ENCODE results near the gene KIF6. TPM values are rescaled to one million over a fixed set of nuclear protein-coding genes. Genes with fewer than 3 reads are reported as not detected.
"Not testable (repeated sequence)": the region's sequence is repeated elsewhere in the genome, so short reads cannot be mapped to it uniquely, and the experiment has no call there.

The KIF6 gene
- total RNA-seq, 1 donor from 2014 or later = 0.13 TPM

DNA sequence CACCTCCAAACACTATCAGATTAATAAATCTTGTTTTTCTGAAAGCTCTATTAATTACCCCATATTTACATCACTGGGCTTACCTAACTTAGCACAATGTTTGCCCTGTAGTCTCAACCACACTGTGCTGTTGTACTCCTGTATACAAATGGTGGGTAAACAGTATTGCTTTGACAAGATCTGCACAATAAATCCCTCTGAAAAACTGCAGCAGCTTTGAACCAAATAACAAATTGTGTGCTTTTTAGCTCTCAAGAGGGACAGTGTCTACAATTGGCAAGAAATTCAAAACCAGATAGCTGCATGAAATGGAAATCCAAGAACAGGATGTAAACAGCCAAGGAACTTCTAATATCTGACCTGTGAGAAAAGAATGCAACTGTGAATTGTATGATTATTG, 10.4 kb downstream of the KIF6 start:
- DNase-seq (ENCODE audit: low read depth in 2 of 2) = no peak

DNA sequence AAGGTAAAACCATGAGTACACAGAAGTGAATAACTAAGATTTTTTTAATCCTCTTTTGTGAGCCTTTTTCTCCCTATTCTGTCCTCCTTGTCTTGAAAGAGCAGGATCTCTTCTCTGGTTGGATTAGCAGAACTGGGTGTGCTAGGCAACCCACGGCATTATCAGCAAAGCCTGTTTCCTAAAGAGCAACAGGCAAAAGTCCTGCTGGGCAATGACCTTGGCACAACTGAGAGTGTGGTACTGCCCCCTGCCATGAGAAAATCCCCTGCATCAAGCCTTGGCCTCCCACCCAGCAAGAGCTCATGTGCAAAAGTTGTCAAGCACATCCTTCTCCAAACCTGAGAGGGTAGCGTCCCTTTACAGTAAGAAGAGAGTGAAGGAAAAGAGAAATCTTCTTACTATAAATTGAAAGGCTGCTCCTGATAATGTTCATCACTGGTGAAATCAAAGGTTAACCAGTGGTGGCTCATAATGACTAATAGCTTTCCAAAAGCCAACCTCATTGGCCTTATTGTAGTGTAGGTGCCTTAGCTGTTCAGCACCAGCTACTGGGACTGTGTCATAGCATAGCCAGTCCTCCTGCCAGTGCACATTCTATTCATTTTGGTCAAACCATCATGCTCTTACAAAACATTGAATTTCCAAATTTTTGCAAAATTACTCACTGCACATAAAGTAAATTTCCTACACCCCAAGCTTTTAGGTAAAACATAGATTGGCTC, 17.1 kb downstream of the KIF6 start:
- DNase-seq (ENCODE audit: low read depth in 2 of 2) = no peak

DNA sequence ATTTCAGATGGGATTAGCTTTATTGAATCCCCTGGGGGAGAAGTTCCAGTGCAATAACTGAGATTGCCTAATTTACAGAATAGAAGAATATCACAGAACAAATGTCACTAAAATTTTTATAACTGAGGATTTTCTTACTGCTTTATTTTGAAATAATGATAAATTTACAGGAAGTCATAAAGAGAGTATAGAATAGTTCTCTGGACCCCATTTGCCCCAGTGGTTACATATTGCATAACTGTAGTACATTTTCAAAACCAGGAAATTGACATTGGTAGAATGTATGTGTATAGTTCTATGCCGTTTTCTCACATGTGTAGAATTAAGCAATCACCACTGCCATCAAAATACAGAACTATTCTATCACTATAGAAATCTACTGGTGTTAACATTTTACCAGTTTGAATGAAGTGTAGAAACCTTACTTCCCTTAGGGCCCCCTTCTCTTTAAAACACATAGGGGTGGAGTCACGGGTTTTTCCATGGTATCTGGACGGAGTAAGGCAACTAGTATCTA, 18.3 kb downstream of the KIF6 start:
- no peak for DNase-seq (ENCODE audit: low read depth in 2 of 2)

DNA sequence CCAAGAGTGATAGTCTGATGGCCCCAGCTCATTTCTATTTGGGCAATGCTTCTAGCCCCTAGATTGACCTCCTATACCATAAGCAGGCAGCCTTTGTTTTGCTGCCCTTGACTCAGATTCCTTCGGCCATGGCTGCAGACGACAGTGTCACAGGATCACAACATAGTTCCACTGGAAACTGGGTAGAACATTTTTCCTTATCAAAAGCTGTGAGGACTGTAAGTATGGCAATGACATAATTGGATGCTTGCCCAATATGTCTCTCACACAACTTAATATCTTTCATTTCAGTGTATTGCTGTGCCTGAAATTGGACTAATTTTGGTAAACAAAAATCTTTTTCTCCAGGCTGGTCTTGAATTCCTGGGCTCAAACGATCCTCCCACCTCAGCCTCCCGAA, 22.9 kb downstream of the KIF6 start:
- DNase-seq (ENCODE audit: low read depth in 2 of 2) = no peak

DNA sequence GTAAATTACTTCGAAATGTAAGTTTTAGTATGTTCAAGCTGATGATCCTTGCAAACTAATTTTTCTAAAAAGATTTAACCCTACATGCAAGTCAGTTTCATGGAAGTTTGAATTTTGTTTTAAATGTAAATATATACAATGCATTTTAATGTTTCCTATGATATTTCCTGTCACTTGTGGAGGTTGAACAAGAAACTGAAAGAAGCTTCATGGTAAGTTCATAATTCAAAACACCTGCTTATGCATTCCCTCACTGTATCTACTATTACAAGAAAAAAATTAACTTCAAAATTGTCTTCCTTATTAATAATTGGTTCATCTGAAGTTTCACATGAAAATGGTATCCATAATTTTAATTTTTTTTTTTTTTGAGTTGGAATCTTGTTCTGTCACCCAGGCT, 24.8 kb downstream of the KIF6 start:
- DNase-seq (ENCODE audit: low read depth in 2 of 2) = no peak

DNA sequence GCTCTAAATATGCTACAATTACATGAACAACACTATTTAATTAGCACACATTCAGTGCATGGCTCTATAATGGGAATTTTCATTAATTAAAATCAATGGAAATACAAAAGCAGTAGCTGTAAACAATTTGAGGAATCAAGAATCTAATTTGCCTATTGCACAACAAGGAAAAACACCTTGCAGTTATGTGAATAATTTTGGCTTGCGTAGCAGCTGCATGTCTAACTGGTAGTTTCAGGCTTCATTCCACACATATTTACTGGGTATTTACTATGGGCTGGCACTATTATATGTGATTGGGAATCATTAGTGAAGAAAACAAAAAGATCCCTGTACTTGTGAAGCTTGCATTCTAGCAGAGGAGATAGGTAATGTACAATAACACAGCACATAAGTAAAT, 26.4 kb downstream of the KIF6 start:
- DNase-seq (ENCODE audit: low read depth in 2 of 2) = no peak

DNA sequence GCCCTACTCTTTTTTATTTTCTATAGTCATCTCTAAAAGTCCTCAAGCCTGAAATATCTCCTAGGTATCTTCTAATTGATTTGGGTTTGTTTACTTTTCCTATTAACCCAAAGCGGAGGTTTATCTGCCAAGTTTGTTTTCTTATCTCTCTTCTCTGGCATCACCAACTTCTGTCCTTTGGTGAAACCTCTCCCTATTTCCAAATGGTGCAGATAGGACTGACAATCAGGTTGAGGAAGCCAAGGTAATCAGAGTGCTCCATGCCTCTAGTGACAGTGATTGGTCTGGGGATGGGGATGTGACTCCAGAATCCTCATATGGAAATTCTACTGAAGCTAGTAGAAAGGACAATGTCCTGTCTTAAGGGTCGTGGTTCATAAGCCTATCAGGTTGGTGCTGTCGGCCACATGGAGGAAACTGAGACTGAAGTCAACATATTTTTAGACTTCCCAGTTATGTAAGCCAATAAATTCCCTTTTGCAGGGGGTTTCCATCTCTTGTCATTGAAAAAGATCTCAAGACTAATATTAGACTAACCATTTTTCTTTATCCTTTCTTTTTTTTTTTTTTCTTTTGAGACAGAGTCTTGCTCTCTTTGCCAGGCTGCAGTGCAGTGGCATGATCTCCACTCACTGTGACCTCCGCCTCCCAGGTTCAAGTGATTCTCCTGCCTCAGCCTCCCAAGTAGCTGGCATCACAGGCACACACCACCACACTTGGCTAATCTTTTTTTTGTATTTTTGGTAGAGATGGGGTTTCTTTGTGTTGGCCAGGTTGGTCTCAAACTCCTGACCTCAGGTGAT, 28.0 kb downstream of the KIF6 start:
- DNase-seq (ENCODE audit: low read depth in 2 of 2) = no peak

DNA sequence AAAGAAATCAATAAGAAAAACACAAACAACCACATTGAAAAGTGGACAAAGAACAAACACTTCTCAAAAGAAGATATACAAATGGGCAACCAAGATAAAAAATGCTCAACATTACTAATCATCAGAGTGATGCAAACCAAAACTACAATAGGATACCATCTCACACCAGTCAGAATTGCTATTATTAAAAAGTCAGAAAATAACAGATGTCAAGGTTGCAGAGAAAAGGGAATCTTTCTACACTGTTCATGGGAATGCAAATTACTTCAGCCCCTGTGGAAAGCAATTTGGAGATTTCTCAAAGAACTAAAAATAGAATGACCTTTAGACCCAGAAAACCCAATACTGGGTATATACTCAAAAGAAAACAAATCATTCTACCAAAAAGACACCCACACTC, 29.8 kb downstream of the KIF6 start:
- DNase-seq (ENCODE audit: low read depth in 2 of 2) = no peak

DNA sequence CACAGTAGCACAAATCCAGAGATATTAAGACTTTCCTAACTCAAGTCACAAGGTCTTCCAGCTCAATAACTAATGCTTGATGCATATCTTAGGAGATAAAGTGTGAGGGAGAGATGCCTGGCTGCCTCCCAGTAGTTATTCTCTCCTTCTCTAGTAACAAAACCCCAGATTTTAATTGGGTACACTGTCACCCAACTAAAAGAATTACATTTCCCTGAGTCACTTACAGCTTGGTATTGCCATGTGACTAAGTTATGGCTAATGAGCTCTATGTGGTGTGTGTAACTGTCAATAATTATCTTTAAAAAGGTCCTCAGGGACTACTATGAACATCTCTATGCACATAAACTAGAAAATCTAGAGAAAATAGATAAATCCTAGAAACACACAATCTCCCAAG, 32.0 kb downstream of the KIF6 start:
- no peak for DNase-seq (ENCODE audit: low read depth in 2 of 2)

DNA sequence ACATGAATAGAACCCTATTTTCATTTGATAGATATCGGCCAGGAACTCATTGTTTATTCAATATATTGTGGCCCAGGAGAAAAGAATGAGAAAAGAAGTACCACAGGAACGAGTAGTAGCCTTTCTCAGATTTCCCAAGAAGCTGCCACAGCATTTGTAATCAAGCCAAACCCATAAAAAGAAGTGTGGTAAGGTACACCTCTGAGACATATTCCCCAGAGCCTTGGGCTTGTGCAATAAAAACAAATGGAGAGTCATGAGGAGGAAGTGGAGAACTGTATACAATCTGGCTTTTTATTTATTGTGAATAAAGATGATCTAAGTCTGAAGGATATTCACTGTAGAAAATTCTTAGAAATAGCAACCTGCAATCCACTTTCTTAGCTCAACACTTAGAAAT, 36.7 kb downstream of the KIF6 start:
- DNase-seq (ENCODE audit: low read depth in 2 of 2) = no peak

DNA sequence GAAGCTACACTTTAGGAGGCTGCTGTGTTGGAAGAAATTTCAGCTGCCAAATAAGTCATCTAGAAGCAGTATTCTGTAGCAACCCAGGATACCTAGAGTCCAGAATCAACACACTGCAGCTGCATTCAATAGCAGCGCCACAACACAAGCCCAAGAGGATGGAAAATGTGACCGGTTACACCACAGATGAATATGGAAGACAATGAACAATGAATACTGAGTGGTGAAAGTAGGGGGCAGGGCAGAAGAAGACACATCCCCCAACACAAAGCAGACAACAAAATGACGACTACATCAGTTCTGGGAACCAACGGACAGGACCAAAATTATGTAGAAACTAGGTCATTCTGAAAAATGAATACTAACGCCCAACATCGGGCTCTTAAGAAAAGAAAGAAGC, 38.2 kb downstream of the KIF6 start:
- no peak for DNase-seq (ENCODE audit: low read depth in 2 of 2)

DNA sequence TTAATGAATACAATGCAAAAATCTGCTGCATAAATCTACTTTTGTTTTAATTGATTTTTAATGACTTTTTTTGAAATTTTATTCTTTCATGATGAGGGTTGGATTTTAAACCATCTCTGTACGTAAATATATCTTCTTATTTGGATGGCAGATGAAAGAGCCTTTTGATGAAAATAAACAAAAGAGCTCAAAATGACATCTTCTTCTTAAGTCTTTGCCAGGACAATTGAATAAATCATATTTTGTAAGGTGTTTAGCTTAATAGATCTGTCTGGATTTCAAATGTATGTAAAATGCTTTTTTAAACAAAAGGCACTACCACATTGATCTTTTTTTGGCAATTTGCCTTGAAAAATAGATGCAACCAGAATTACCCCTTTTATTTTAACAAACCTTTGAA, 39.3 kb downstream of the KIF6 start:
- DNase-seq (ENCODE audit: low read depth in 2 of 2) = no peak

DNA sequence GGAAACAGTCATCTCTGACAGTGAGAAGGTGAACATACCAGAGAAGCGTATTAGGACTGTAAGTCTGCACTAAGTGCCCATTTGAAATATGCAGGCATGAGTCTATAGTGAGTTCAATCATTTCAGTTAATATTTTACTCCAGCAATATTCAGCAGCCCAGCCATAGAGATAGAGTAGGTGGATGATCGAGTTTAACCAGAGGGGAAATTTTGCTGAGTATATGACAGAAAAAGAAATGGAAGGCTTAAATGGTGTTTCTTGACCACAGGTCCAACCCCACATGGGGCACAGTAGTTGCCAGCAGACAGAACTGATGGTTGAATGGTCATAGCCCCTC, 39.8 kb downstream of the KIF6 start:
- DNase-seq (ENCODE audit: low read depth in 2 of 2) = no peak

DNA sequence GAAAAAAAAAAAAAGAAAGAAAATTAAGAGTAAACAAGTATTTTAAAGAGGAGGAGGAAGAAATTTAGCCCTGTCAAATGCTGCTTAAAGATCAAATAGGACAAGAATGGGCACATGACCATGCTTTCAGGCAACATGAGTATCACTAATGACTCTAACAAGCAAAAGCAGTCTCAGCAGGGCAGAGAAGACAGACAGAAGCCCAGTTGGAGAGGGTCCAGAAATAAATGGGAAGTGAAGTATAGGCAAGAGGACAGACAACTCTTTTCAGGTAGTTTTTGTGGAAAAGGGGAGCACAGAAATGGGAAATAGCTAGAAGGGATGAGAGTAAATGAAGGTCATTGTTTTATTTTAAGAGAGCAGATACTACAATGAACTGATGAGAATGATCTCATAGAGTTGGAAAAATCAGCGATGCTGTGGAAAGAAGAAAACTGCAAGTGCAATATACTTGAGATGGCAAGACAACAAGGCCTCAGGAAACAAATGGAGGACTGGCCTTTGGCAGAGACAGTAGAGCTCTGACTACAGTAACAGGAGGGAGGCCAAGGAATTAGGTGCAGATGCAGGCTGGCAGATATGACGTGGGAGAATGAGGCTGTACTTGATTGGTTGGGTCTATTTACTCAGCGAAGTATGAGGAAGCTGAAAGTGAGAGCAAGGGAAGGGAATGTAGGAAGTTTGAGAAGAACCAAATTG, 40.3 kb downstream of the KIF6 start:
- DNase-seq (ENCODE audit: low read depth in 2 of 2) = no peak

DNA sequence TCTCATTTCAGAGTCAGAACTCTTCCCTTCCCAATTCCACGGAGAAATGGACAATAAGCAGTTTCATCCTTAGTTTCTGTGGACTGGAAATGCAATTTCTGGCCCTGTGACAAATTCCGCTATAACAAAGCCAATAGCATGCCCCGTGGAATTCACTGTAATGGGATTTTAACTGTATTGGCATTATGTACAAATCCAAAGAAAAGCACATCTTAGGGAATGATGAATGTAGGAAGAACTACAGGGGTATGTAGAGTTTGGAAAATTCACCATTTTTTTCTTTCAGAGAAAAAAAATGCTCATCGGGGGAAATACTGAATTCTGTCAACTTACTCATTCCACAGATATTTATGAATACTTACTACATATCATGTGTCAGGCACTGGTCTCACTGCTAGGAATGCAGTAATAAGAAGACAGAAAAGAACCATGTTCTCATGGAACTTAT, 43.5 kb downstream of the KIF6 start:
- no peak for DNase-seq (ENCODE audit: low read depth in 2 of 2)

DNA sequence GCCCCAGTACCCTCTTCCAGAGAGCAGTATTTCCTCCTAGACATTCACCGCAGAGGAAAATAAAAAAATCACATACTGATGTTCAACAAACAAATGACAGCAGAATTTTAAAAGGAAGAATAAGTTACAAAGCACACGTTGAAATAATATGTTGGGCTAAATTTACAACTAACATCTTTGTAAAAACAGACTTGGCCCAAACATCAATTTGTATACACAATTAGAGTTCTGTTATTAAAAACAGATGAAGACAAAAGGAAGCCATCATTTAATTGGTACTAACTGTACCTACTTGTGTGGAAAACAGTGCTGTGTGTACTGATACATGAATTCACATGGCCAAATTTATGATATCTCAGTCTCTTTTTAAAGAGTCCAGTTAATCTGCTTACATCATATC, 46.3 kb downstream of the KIF6 start:
- DNase-seq (ENCODE audit: low read depth in 2 of 2) = no peak

DNA sequence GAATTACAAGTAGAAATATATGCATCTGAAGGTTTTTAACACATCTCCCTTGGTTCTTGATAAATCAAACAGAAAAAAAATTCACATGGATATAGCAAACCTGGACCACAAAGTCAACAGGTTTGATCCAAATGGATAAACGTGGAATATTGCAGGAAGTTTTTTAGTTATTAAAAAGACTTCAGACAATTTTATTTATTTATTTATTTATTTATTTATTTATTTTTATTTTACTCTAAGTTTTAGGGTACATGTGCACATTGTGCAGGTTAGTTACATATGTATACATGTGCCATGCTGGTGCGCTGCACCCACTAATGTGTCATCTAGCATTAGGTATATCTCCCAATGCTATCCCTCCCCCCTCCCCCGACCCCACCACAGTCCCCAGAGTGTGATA, 47.9 kb downstream of the KIF6 start:
- DNase-seq (ENCODE audit: low read depth in 2 of 2) = not testable (repeated sequence)

DNA sequence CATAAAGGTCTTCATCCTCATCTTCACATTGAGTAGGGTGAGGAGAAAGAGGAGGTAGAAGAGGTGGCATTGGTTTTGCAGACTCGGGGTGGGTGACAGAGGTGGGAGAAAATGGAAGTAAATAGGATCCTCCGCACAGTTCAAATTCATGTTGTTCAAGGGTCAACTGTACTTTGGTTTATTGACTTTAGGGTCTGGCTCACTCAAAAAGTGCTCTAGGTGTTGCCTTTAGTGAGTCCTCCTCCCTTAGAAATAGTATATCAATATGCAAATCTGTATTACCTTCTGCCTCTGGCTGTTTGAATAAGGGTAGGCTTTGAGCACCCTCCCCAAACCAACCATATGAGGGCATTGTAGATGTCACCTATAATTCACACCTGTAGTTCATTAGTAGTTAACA, 54.7 kb downstream of the KIF6 start:
- DNase-seq (ENCODE audit: low read depth in 2 of 2) = no peak

DNA sequence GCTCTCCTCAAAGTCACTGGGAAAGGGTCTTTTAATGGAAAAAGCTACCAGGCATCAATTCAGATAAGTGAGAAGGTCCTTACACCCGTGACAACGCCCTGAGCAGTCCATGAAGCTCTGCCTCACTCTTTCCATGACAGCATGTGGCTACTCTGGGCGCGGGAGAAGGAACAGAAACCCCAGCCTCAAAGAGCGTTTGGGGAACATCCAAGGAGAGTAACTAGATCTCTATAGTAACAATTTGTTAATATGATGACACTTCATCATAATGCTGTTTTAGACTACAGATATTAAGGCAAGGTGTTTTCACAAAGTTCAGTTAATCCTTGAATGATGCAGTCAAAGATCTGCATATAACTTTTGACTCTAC, 55.2 kb downstream of the KIF6 start:
- no peak for DNase-seq (ENCODE audit: low read depth in 2 of 2)

DNA sequence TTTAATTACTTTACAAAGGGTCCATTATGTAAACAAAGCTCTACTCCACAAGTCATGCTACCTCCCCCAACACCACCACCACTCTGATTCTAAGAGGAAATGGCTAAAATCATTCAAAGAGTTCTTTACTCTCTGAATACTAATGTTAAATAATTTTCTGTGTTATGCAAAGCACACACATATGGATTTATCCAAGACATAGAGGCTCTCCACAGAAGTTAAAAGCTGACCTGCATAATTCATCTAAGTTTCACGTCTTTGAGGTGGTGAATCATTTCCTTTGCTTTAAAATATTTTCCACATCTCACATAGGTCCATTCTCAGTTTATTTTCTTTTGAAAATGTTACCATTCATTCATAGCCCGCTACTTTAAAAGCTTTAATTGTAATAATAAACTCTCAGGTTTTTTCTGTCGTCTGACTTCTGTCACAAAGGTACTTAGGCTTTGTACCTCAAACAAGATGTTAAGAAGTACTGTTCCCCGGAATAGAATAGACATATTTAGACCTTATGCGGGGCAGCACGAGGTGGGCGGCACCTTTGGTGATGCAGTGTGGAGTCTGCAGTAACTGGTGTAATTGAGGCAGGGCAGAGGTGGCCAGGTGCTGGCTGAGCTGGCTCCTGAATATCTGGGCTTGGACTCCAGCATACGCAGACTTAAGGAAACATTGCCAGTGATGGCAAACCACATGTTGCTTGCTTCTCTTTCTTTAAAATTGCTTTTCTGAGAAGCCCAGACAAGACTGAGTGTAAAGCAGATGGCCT, 55.8 kb downstream of the KIF6 start:
- no peak for DNase-seq (ENCODE audit: low read depth in 2 of 2)

DNA sequence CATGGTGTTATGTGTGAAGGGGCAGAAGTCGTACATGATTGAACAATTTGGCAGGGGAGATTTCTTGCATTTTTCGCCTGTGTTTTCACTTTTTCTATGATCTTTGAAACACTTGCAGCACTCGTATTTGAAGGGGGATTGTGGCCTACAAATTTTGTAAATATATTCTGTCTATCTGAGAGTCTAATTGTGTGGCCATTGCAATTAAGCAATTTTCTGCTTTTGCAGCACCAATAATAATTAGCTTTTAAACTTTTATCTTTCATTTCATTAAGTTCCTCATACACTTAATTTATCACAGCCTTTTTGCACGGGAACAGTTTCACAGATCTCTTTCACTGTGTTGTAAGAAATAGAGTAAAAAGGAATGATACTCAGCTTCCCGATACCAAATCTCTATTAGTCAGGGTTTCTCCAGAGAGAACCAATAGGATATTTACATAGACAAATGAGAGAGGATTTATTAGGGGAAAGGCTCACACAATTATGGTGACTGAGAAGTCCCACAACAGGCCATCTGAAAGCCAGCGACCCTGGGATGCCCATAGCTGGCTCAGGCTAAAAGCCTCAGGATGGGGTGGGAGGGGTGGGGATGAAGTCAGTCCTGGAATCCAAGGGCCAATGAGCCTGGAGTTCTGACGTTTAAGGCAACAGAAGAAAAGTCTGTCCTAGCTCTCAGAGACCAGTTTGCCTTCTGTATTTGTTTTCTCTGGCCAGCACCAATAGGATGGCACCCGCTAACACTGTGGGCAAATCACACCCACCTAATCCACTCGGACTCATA, 58.3 kb downstream of the KIF6 start:
- no peak for DNase-seq (ENCODE audit: low read depth in 2 of 2)
